HepG2 (cell line): Measurements from ENCODE around the gene HSDL2. TPM values are rescaled to one million over a fixed set of nuclear protein-coding genes. Genes with fewer than 3 reads are reported as not detected.

Source experiments
- ATAC-seq: fragments of 200-7000 bp; cut with Tn5 transposase; 3 replicates; pipeline ENCODE4 v1.9.1; 2020; ENCODE audit warnings: mild to moderate bottlenecking, moderate library complexity
- BruUV-seq: library from RNA; stranded (reverse); fragments of 400-500 nt; replicated peaks from 2 replicates; lab custom pipeline; 2021; lab: Mats Ljungman, UMichigan
- CTCF ChIA-PET: fragments of 300-600 bp; formaldehyde crosslinking; extraction: SDS; loops from one replicate; lab custom pipeline; 2021; ENCODE audit warnings: low total read pairs, inconsistent platforms, low intra/inter-chr PET ratio; lab: Yijun Ruan, JAX
- POLR2A ChIA-PET: fragments of 350-600 bp; sonication (Branson Sonifier 250); formaldehyde crosslinking; loops from one replicate; lab custom pipeline; 2020; ENCODE audit warnings: antibody characterized with exemption, inconsistent platforms; lab: Yijun Ruan, JAX
- DNase-seq: peaks from one replicate; pipeline ENCODE4 v3.0.0-alpha.2; 2015; ENCODE audit warnings: low spot score
- FAIRE-seq: peaks from 3 replicates; lab custom pipeline; 2011; peaks lifted over from hg19 to GRCh38; lab: Jason Lieb, UNC
- H2AFZ ChIP-seq: one replicate; pipeline ENCODE4 v1.6.1; 2011; ENCODE audit warnings: low read length, inconsistent platforms
- H3K27ac ChIP-seq: fragments of 300-600 bp; 3 replicates; pipeline ENCODE4 v1.8.0; 2011; ENCODE audit warnings: mixed run types, mild to moderate bottlenecking, mixed read lengths, low read length, inconsistent platforms; ENCODE audit not compliant: insufficient read depth; ENCODE audit errors: extremely low read length
- H3K27me3 ChIP-seq, 2 experiments: fragments of 200-600 bp in 1 of 2; 2 replicates in 1 of 2; 3 replicates in 1 of 2; pipeline versions ENCODE4 v1.6.0 to v1.8.0; 2011; ENCODE audit warnings: low read length in 2 of 2, mild to moderate bottlenecking in 2 of 2, moderate library complexity in 2 of 2, inconsistent platforms in 1 of 2; ENCODE audit not compliant: insufficient read depth in 2 of 2, control insufficient read depth in 1 of 2
- H3K36me3 ChIP-seq, 2 experiments: fragments of 200-600 bp in 1 of 2; replicated peaks in 1 of 2; 2 replicates in 1 of 2; 3 replicates in 1 of 2; pipeline versions ENCODE4 v1.5.1 to v1.8.0; 2011; ENCODE audit warnings: low read length in 2 of 2, inconsistent platforms in 1 of 2; ENCODE audit not compliant: insufficient read depth in 2 of 2, control insufficient read depth in 1 of 2
- H3K4me1 ChIP-seq: 2 replicates; pipeline ENCODE4 v1.5.1; 2012; ENCODE audit warnings: low read length, inconsistent platforms; ENCODE audit not compliant: insufficient read depth
- H3K4me2 ChIP-seq: 2 replicates; pipeline ENCODE4 v1.6.0; 2011; ENCODE audit warnings: low read depth, low read length, inconsistent platforms
- H3K4me3 ChIP-seq, 3 experiments: fragments of 200-600 bp in 1 of 3; sonication (generic), shearing (Covaris generic) in 1 of 3; replicated peaks in 1 of 3; 2 replicates each; pipeline ENCODE4 v1.5.1; 2011 to 2016; ENCODE audit warnings: low read length in 3 of 3, inconsistent platforms in 2 of 3, low read depth in 2 of 3, mild to moderate bottlenecking in 2 of 3, control low read depth in 1 of 3, mixed read lengths in 1 of 3; ENCODE audit not compliant: insufficient read depth in 1 of 3
- H3K79me2 ChIP-seq: one replicate; pipeline ENCODE4 v1.6.1; 2011; ENCODE audit warnings: low read length, inconsistent platforms; ENCODE audit not compliant: insufficient read depth
- H3K9ac ChIP-seq: 2 replicates; pipeline ENCODE4 v1.6.0; 2011; ENCODE audit warnings: mild to moderate bottlenecking, low read depth, low read length, inconsistent platforms; ENCODE audit not compliant: insufficient read depth
- H3K9me3 ChIP-seq: 2 replicates; pipeline ENCODE4 v1.5.1; 2012; ENCODE audit warnings: mild to moderate bottlenecking, low read length
- H4K20me1 ChIP-seq: 2 replicates; pipeline ENCODE4 v1.6.0; 2011; ENCODE audit warnings: inconsistent platforms, mild to moderate bottlenecking, low read length, moderate library complexity; ENCODE audit not compliant: insufficient read depth
- ATF4 ChIP-seq, 2 experiments: fragments of 450-650 bp in 1 of 2; sonication (generic) in 1 of 2; formaldehyde crosslinking; IDR thresholded peaks; 2 replicates each; pipeline versions ENCODE4 v1.5.0 to v1.8.0; 2020 to 2022; ENCODE audit warnings: mild to moderate bottlenecking in 1 of 2, missing genetic modification reagents in 1 of 2
- ATF7-NPFF ChIP-seq: sonication (generic); formaldehyde crosslinking; IDR thresholded peaks from 2 replicates; pipeline ENCODE4 v1.8.1; 2023; ENCODE audit warnings: mild to moderate bottlenecking, low read depth, missing genetic modification reagents, moderate library complexity
- CEBPB ChIP-seq: IDR thresholded peaks from 2 replicates; pipeline ENCODE4 v1.6.1; 2011; ENCODE audit warnings: low read depth, low read length, improper control_type of control experiment, borderline replicate concordance
- DMTF1 ChIP-seq: sonication (generic); formaldehyde crosslinking; IDR thresholded peaks from 2 replicates; pipeline ENCODE4 v1.4.0; 2020; ENCODE audit warnings: mild to moderate bottlenecking, missing genetic modification reagents
- FOSL2 ChIP-seq: sonication (generic); formaldehyde crosslinking; IDR thresholded peaks from 2 replicates; pipeline ENCODE4 v1.4.0; 2020; ENCODE audit warnings: missing genetic modification reagents
- SAP130 ChIP-seq: IDR thresholded peaks from 2 replicates; pipeline ENCODE4 v1.6.1; 2016; ENCODE audit warnings: low read depth
- TFAP4 ChIP-seq: sonication (generic); IDR thresholded peaks from 2 replicates; pipeline ENCODE4 v1.6.1; 2016; ENCODE audit warnings: low read depth, borderline replicate concordance
- WGBS: methylation state at CpG from one replicate; pipeline ENCODE4 v1.1.6; 2017; ENCODE audit warnings: low lambda C conversion rate; 5-methylcytosine and 5-hydroxymethylcytosine counted together
- in situ Hi-C: cut with HindIII; loops from 2 replicates; pipeline ENCODE4 v1.10.0; 2017; ENCODE audit warnings: low pct_unique_long_range_greater_than_20kb; ENCODE audit not compliant: extremely low pct_ligation_motif_present
- intact Hi-C: fragments of 100-400 bp; cut with micrococcal nuclease; formaldehyde crosslinking; loops from one replicate; pipeline ENCODE4 v1.10.0; 2022; ENCODE audit not compliant: unreplicated experiment
- polyA plus RNA-seq, 8 experiments: library from polyadenylated mRNA; depleted of rRNA in 3 of 8; stranded (reverse) in 7 of 8; unstranded in 1 of 8; fragments of >200 nt; fragmentation: Illumina TruSeq in 4 of 8; extraction: Trizol in 4 of 8; gene quantifications; 2 replicates each; pipeline versions ENCODE4 v1.2.1 to v1.2.3, GENCODE V29; 2011 to 2016; ENCODE audit warnings: low read depth in 4 of 8, missing spikeins in 1 of 8, mixed read lengths in 1 of 8; ENCODE audit not compliant: insufficient read depth in 1 of 8
- total RNA-seq, 5 experiments: library from RNA; depleted of rRNA; stranded (reverse); fragments of >200 nt; fragmentation: Illumina TruSeq; extraction: Trizol; gene quantifications; 2 replicates each; pipeline ENCODE4 v1.2.3, GENCODE V29; 2016; ENCODE audit warnings: low read depth in 1 of 5

Gene HSDL2
- total and polyA plus RNA-seq, 2 of the 13 experiments (the other 11 are each of a cell fraction or from before 2014, with no cell fraction given): 55.3 to 80.2 TPM

- intact Hi-C loops (loop anchor here (10.0 kb wide), 2 partner anchors 64 to 444 kb away; partner anchors contain the start of gene UGCG), in situ Hi-C loops (no loop called here)
- ATAC-seq: no peak
- ChIA-PET CTCF (no interaction called here), POLR2A (interaction anchor here (0.6 kb wide), 1 partner anchor 11 kb away, joined by 3 read pairs; no protein-coding TSS in a partner anchor)
- Histone ChIP-seq H2AFZ (peak overlapping the region; percentile 23), H3K27ac (peak overlapping the region; percentile 72), H3K27me3 (no peaks in the 10 kb centered on the region), H3K79me2 (no peaks in the 10 kb centered on the region), H3K36me3 (no peaks in the 10 kb centered on the region), H3K9ac (no peak overlapping the region), H3K4me3 (no peak overlapping the region), H3K4me2 (peak overlapping the region; percentile 56; the same call in 1 of the 2 replicates), H4K20me1 (no peaks in the 10 kb centered on the region), H3K9me3 (no peaks in the 10 kb centered on the region), H3K4me1 (peaks cover 69% of the 10 kb centered on the region)
- WGBS: 30% methylated on average over 3 of the region's 3 CpGs
- FAIRE-seq: no peak
- BruUV-seq: no TSS peak
- 0 out of 2 replicates have a peak, but pooled peaks have one; percentile 18 for TF ChIP-seq SAP130
- TF ChIP-seq DMTF1 (CRISPR knock-in tag): no peak
- TF ChIP-seq TFAP4: peak; percentile 45; the same call in 1 of the 2 replicates
- TF ChIP-seq ATF4 (CRISPR knock-in tag; IDR thresholded peaks at IDR 0.05): peak in 1 of 2 experiments; percentile 21; a peak in 1 of 4 replicates
- TF ChIP-seq CEBPB: no peak
- no peak for TF ChIP-seq ATF7-NPFF (CRISPR knock-in tag)
- TF ChIP-seq FOSL2 (CRISPR knock-in tag): peak; percentile 54
- no peak for DNase-seq
Measured at GRCh38 chr9:112338561-112338960, 41.3 kb upstream of the HSDL2 start.
